Uterus (tissue), 2 donors: Measurements from ENCODE around the gene MSL3B.

Experiments used
- CTCF ChIP-seq, 4 experiments: fragments of 200-600 bp in 2 of 4; fragments of 450-650 bp in 2 of 4; sonication (generic) in 2 of 4; IDR thresholded peaks; one replicate each; pipeline ENCODE4 v1.5.1; 2016 to 2019; ENCODE audit warnings: antibody characterized with exemption in 4 of 4, mild to moderate bottlenecking in 2 of 4, moderate library complexity in 1 of 4
- POLR2A ChIP-seq, 2 donors: fragments of 450-650 bp; IDR thresholded peaks; one replicate each; pipeline ENCODE4 v1.6.1; 2016; ENCODE audit warnings: antibody characterized with exemption in 2 of 2, mild to moderate bottlenecking in 1 of 2, moderate library complexity in 1 of 2

DNA sequence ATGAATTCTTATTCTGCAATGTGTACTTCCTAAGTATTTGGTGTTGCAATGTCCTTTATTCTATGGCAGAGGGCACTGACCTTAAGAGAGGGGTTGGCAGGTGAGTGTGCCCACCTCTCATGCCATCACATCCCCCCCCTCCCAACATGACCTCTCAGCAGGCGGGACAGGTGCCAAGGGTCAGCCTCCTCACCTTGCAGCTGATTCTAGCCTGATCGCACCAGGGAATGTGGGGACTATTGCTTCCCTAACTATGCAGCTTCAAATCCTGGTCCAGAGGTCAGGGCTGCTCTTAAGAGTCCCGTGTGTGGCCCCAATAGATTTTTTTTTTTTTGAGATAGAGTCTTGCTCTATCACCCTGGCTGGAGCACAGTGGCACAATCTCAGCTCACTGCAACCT lies 23.4 kb downstream of the MSL3B start:
- TF ChIP-seq CTCF (IDR thresholded peaks at IDR 0.05) (no peak), POLR2A (IDR thresholded peaks at IDR 0.05) (no peak)
